22Rv1 (cell line): ENCODE measurements around the gene TTC28.

Experiments used
- H3K27ac ChIP-seq: fragments of 450-650 bp; 2 replicates; pipeline ENCODE4 v1.5.1; 2017
- CTCF ChIP-seq: fragments of 450-650 bp; IDR thresholded peaks from 2 replicates; pipeline ENCODE4 v1.5.1; 2017; ENCODE audit warnings: mild to moderate bottlenecking
- ZFX ChIP-seq: fragments of 450-650 bp; IDR thresholded peaks from 2 replicates; pipeline ENCODE4 v1.6.1; 2017; ENCODE audit warnings: antibody characterized with exemption, borderline replicate concordance

Gene TTC28

DNA sequence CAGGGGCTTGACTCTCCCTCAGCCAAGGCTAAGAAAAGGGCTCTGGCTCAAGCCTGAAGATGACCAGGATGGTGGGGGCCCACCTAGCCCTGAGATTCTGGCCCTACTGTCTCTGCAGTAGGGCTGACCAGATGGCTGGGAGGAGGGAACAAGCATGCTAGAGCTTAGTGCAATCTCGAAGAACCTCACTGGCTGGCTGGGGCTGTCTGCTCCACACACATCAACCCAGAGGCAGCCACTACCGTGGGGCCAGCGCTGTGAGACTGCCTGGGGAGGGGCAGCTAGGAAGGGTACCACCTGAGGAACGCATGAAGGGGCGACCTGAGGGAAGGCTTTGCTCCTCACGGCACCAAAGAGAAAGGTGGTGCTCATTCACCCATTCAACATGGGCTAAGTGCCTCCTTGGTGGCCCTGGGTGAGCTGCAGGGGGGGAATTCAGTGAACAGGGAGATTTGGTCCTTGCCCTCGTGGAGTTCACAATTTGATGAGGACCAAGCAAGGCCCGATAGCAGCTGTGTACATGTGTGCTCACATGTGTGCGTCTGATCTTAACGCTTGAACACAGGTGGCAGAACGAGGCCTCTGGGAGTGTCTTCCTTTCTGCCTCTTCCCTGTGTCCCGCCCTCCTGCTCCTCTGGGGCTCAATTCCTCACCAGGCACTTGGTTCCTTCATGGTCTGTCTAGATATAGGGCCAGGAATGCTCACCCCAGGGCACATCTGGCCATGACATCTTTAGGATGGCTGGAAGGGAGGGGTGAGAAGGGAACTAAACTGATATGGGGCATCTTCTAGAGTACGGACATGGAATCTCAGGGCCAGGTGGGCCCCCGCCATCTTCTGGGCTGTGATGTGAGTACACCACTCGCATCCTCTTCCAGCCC, 658.3 kb downstream of the TTC28 start:
- H3K27ac ChIP-seq = no peak overlapping the region

DNA sequence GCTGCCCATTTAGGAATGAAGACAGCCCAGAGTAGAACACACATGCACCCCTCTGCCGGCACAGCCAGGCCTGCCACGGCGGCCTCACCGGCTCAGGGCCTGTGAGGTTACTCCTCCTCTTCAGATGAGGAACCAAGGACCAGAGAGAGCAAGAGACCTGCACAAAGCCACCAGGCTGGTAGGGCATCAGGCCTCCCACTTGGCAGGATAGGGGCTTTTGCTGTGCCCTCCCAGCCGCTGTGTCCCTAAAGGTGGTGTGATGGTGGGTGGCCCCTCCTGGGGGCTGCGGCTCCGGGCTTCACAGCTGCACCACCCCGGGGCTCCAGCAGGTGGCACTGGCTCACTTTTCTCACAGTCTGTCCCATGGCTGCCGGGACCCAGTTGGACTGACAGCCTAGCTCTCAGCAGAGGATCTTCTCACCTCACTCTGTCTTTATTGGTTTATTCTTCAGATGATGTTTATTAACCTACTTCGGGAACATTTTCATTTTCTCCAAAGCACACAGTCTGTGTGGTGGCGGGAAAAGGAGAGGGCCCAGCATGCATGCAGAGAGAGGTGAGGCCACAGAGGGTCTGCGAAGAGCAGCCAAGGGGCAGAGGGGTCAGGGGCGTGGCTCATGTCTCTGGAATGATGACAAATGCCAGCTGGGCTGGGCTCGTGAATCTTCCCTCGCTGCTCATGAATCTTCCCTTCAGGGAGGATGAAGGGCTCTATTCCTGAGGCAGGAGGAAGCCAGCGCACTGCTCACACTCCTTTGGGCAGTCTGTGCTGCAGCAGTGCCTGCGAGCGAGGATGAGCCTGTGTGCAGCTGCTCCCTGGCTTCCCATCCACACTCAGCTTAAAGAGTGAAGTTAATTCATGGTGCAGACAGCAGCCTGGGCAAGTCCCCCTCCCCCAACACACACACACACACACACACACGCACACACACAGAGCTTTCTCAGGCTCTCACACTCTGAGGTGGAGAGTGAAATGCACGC, 659.5 kb downstream of the TTC28 start:
- H3K27ac ChIP-seq = no peak overlapping the region
- peak; percentile 93 for TF ChIP-seq CTCF
- TF ChIP-seq ZFX = no peak

More for the DNA sequence above, 658.3 kb downstream of the TTC28 start:
- no peak for TF ChIP-seq CTCF
- no peak for TF ChIP-seq ZFX

DNA sequence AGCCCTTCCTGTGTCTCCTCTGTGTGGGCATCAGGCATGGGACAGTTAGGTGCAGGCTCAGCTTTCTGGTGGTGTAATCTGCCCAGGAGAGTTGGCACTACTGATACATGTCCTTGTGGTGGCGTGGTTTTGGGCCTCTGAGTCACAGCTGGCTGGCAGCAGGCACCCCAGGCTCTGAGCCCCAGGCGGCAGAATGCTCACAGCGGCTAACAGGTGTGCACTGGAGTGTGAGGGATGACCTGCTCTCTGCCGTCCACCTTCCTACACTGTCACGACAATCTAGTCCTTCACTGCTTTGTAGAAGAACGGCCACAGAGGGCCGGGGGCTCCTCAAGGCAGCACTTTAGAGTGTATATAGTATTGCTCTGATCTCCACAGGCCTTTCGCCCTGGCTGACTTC, 660.3 kb downstream of the TTC28 start:
- no peak overlapping the region for H3K27ac ChIP-seq

GRCh38 chr22:28018461-28018927, 661.1 kb downstream of the TTC28 start:
- no peak overlapping the region for H3K27ac ChIP-seq
- TF ChIP-seq CTCF (no peak), ZFX (no peak)

More for the DNA sequence above, 660.3 kb downstream of the TTC28 start:
- no peak for TF ChIP-seq ZFX
- no peak for TF ChIP-seq CTCF

DNA sequence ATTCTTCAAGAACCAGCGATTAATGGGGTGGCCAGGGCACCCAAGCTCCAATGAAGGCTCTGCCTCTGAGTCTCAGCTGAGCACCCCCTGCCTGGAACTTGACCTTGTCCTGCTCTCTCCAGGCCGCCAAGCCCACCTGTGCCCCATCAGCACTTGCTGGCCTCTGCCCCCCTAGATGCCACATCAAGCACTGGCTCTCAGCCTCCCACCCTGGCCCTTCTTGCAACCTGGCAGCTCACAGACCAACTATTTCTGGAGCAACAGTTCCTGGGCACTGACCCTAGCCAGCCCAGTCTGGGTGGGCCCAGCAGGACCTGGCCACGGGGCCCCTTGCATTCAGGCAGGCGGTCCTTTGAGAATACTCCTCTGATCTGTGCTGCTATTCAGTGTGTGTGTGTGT, 661.8 kb downstream of the TTC28 start:
- TF ChIP-seq ZFX (no peak), CTCF (no peak)
- H3K27ac ChIP-seq = no peak overlapping the region

DNA sequence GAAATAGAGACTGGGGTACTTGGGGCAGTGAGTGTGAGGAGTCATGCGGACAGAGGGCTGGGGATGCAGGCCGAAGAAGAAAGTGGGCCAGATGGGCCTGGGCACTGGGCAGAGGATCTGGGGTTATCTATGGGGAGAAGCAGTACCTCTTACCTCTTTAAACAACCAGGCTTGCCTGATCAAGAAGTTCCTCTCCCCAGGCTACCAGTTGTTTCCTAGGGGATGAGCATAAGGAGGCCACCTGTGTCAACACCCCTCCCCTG, 662.2 kb downstream of the TTC28 start:
- TF ChIP-seq CTCF (no peak), ZFX (no peak)

More for the DNA sequence above, 662.2 kb downstream of the TTC28 start:
- H3K27ac ChIP-seq = no peak overlapping the region
